SK-N-SH treated with all-trans-retinoic acid at 6 μM for 48 hours (cell line): ENCODE measurements around the gene ZNF524.

Source experiments
- OSR1 ChIP-seq: fragments of 250-450 bp; sonication (Bioruptor Pico); IDR thresholded peaks from 2 replicates; pipeline ENCODE4 v1.8.0; 2022; ENCODE audit warnings: moderate library complexity, mild to moderate bottlenecking, inconsistent platforms
- TCF4 ChIP-seq: fragments of 250-450 bp; sonication (Bioruptor Pico); IDR thresholded peaks from 2 replicates; pipeline ENCODE4 v1.8.0; 2021; ENCODE audit warnings: mild to moderate bottlenecking, moderate library complexity, borderline replicate concordance

- TF ChIP-seq TCF4, result no peak
- TF ChIP-seq OSR1 (CRISPR knock-in tag), result no peak
These were observed 38.8 kb downstream of the ZNF524 start for GRCh38 chr19:55638864-55639359.
